NT2/D1 (cell line): Measurements from ENCODE around the gene SNTA1.

Experiments
- SUZ12 ChIP-seq: IDR thresholded peaks from 2 replicates; pipeline ENCODE4 v1.6.1; 2011; ENCODE audit not compliant: insufficient read length, insufficient read depth; ENCODE audit errors: extremely low read depth
- YY1 ChIP-seq: IDR thresholded peaks from 2 replicates; pipeline ENCODE4 v1.6.1; 2011; ENCODE audit not compliant: insufficient read length, insufficient read depth

- TF ChIP-seq YY1 (no peak), SUZ12 (no peak)
These were observed 35.2 kb downstream of the SNTA1 start for GRCh38 chr20:33408313-33408712.
